Stimulated activated CD4-positive, alpha-beta T cell treated with anti-CD3 and anti-CD28 coated beads, Interleukin-12 subunit alpha, Interleukin-12 subunit beta, amount 100 ng/mL, for 4 hours (primary cell): Measurements from ENCODE around the gene C2CD3.

ENCODE experiments used
- DNase-seq: peaks from one replicate; pipeline ENCODE4 v3.0.0-alpha.2; 2020

The C2CD3 gene, protein sequence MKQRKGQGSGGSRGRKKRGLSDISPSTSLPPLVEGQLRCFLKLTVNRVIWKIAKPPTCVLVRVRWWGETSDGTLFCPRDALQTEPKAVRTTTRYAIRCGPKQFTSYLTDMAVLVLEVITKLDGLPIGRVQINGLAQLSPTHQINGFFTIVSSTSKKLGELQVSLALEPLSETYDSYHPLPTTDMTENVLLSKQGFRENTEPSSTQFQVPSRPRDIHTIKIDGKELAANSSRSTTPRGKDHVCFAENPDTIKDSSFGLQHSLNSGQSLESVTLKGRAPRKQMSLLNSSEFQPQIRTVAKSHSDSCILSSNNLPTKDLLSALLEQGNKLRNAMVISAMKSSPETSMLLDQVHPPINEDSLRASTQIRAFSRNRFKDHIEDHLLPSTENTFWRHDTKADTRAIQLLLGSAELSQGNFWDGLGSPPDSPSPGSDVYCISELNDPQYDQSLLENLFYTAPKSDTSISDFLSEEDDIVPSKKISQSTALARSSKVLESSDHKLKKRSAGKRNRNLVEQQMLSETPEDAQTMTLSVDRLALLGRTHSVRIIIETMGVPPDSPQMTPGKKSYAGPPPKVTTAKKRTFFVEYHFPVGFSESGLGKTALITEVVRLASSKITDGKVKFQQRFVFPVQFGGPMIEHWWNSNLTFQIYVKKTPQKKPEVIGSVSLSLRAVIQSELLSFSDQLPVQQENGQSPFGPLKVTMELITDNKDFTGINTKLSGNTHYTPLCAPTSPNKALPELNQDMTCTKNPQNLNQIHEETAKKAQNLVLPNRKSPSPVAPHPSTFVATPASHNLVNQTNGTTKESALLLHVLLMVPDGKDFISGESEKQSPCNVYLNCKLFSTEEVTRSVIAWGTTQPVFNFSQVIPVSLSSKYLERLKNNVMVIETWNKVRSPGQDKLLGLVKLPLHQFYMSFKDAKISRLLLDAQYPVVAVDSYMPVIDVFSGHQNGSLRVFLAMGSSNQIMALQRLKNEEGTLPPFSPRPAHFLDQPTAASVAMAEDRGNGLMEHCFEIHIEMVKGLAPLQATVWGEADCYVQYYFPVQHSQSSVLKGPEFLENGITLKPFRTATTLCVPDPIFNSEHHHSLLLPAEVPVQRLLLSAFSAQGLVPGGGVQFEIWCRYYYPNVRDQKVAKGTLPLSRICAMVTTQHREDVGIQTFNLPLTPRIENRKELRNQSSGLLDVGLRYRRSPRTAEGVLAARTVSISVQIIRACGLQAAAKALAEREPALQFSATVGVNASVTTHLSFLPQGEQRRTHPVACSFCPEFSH (N-terminal part only)

DNA sequence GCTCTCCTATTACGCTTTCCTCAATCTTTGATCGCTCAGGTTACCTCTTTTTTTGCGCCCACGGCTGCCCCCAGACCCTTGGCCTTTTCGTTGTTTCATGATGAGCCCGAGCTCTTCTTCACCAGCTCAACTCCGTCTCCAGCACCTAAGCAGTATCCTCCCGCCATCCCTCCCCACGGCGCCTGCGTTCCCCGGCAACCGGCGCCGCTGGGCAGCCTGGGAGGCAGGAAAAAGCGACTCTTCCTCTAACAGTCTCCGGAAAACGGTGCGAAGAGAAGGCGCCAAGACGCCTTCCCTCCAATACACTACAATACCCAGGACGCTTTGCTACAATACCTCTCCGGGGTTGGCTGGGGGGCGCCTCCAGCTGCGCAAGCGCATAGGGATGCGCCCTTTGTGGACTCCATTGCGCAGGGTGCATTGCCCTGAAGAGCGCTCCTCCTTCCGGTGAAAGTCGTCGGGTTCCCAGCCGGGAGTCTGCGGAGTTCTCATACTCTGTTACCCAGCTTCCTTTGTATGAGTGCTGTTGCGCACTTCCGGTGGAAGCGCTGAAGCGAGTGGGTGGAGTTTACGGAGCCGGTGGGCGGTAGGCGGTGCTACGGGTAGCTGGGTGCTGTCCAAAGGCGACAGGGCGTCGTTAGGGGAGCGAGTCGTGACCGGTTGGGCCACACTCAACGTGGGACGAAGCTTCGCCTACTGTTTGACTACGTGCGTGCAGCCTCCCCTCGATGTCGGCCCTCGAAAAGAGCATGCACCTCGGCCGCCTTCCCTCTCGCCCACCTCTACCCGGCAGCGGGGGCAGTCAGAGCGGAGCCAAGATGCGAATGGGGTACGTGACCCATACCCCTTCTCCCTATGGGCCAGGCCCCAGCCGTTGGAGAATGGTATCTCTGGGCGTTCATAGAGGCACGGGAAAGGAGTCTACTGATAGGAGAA lies at the start of gene C2CD3, which contains the start of gene PPME1:
Gene C2CD3, minus strand, starts transcription at position 309 of the 936 bp plus-strand sequence. Its CDS starts 210 bp downstream, at position 99.
Gene PPME1, plus strand, starts transcription at position 596 of the 936 bp plus-strand sequence. Its CDS starts 133 bp downstream, at position 729.
- peak; percentile 91 for DNase-seq

DNA sequence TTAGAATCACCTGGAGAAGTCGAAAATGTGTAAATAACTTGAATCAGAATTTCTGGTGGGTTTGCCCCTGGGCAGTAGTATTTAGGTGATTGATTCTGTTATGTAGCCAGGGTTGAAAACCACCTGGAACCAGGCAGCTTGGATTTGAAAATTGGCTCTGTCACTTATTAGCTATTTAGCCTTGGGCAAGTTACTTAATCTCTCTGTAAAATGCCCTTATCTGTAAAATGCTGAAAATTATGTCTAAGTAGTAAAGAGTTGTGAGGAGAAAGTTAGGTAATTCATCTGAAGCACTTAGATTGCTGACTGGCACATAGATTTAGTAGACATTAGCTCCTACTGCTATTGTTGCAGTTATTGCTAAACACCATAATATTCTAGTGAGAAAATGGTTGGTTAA lies 49.6 kb upstream of the C2CD3 start:
- DNase-seq, result no peak

DNA sequence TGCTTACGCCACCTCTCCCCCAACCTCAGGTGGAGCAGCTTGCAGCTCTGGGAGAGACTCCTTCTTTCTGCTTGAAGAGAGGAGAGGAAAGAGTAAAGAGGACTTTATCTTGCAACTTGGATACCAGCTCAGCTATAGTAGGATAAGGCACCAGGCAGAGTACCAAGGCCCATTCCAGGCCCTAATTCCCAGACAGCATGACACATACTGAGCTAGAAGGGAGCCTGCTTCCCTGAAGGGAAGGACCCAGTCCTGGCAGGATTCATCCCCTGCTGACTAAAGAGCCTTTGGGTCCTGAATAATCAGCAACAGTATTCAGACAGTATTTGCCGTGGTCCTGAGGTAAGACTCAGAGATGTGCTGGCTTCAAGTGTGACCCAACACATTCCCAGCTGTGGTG lies 41.7 kb upstream of the C2CD3 start:
- DNase-seq, result no peak

DNA sequence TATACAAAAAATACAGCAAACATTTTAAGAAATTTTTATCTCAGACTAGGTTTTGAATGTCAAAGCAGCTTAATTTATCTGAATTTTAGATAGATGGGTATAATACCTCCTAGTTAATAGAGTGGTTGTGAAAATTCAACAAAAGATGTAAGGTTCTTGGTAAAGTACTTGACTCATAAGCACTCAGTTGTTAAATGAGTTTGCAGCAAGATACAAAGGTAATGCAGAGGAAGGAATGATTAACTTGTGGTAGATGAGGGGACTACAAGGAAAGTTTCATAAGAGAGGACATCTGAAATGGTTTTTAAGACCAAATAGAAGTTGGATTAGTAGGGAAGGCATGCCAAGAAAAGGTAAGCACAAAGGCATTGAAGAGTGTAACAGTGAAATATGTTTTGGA lies 37.7 kb upstream of the C2CD3 start:
- no peak for DNase-seq

DNA sequence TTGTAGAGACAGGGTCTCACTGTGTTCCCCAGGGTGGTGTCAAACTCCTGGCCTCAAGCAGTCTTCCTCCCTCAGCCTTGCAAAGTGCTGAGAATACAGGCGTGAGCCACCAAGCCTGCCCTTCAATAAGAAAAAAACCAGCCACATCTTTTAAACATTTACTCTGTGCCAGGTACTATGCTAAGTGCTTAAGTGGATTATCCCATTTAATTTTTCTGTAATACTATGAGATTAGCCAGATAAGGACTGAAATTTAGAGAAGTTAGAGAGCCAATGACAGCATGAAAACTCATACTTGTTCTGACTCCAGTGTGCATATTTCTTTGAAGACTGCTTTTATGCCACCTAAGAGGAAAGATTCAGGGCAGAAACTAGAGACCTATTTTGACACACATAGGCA lies 35.9 kb upstream of the C2CD3 start:
- DNase-seq, result no peak

DNA sequence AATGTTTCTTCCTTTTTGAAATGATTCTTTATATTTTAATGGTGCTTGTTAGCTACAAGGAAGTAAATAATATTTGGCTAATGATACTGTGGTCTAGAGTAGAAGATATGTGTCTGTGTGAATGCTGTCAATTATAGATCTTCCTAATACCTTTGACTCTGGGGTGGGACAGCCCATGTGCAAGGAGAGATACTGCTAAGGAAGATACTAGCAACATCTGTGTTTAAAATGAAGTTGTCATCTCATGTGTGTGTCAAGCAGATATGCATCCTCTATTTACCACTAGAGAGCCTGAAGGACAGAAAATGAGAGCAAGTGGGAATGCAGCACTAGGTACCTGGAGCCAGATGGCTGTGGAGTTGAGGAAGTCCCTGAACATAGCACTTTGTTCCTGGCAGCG lies 34.4 kb upstream of the C2CD3 start:
- DNase-seq, result no peak

DNA sequence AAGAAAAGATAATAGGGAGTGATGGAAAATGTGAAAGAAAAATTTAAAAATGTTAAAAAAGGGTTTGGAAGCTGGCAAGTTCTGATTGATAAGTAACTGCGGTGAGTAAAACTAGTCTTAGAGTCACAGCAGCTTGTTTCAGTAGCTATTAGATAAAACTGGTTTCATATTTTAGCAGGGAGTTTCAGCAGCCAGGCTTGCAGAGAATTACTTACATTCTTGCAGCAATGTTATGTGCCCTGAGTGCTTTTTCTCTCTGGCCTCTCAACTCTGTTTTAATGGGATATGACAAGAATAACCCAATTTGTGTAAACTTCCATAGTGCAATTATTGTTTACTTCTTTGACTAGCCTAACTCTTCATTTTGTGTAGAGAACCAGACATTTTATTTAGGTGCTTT lies 33.9 kb upstream of the C2CD3 start:
- no peak for DNase-seq

DNA sequence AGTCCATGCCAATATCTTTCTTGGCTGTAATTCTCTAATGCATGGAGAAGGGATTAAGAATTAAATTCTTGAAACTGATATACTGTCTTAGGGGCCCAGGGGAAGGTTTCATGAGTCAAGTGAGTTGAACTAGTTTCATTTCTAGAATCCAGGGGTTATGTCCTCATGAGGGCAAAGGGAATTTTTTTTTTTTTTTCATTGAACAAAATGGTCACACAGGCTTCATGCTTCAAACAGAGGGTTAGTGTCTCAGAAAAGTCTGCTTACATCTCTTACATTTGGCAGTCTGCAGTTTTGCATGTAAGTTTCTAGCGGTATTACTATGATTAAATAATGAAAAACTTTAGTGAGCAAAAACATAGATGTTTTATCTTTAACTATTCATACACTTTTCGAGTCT lies 33.2 kb upstream of the C2CD3 start:
- DNase-seq, result no peak

DNA sequence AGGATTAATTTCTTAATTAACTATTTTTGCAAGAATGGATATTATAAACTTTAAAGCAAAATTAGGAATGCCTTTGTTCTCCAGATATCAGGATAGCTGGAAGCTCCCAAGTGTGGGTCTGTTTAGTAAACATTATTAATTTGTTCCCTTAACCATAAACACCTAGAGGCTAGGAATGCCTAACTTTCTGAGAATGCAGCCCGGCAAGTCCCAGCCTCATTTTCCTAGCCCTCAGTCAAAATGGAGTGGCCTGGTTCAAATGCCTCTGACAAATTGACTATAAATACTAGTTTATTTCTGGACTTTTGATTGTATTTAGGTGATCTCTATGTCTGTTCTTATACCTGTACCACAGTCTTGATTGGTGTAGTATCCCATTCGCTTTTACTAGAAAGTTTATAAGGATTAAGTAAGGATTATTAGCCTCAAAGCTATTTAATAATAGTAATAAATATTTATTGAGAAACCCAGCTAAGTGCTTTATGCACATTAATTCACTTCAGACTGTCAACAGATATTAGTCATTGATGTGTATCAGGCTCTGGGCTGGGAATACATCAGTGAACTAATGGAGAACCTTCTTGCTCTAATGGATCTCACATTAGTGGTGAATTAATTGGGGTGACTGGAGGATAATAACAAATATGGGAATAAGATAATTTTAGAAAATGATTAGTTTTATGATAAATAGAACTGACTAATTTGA lies 26.1 kb upstream of the C2CD3 start:
- no peak for DNase-seq

DNA sequence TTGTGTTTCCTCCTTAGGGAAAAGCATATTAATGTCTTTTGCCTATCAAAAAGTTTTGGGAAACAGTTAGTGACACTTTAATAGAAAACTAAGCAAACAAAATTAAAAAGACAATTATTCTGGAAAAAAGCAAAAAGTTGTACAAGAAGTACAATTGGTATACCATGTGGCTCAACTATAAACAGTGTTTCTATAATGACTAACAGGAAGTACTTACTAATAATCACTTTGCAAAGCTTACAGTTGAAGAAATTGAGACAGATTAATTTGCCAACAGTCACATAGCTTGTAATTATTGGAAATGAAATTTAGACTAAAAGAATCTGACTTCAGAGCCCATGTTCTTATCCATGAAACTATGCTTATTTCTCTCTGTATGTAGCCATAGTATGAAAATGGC lies 25.0 kb upstream of the C2CD3 start:
- DNase-seq, result no peak

DNA sequence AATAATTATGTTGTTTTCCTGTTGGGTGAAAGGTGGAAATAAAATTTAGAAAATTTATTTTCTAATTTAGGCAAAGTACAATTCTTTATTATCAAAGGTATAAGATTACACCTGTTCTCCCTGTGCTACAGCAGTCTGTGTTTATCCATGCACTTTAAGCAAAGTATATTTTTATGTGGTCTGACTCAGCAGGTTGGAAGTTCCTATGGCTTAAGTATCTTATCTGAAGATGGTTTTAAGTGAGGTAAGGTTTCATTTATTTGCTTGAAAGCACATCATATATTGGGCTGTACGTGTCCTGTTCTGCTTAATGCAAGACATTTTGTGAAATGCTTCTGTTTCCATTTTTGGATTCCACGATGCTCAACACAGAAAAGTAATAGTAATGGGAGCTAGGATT lies 14.9 kb upstream of the C2CD3 start:
- DNase-seq, result no peak

DNA sequence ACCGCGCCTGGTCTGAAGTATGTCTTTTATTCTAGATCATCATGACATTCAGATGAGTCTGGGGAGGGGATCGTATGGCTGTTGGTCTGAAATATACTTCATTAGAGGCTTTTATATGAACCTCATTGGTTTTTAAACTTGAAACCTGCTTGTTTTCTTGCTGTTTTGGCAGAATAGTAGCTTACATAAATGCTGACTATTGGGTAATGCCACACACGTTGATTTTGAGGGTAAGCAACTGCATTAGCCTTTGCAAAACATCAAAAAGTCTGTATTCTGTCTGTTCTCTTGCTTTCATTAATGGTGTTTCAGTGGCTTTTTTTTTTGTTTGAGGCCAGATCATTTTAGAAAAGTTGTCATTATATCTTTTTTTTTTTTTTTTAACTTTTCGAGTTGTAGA lies 14.5 kb upstream of the C2CD3 start:
- no peak for DNase-seq

DNA sequence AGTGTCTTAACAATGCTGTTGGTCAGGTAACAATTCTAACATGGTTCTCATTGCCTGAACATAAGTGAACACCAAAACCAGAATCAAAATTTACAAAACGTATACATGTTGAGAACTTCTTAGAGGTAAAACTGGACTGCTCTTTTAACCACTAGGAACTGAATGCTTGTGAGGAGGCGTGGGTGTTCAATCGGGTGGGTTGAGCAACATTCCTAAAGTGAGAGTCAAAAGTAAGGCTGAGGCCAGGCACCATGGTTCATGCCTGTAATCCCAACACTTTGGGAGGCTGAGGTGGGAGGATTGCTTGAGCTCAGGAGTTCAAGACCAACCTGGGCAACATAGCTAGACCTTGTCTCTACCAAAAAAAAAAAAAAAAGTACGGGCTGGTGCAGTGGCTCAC lies 11.8 kb upstream of the C2CD3 start:
- DNase-seq, result no peak

DNA sequence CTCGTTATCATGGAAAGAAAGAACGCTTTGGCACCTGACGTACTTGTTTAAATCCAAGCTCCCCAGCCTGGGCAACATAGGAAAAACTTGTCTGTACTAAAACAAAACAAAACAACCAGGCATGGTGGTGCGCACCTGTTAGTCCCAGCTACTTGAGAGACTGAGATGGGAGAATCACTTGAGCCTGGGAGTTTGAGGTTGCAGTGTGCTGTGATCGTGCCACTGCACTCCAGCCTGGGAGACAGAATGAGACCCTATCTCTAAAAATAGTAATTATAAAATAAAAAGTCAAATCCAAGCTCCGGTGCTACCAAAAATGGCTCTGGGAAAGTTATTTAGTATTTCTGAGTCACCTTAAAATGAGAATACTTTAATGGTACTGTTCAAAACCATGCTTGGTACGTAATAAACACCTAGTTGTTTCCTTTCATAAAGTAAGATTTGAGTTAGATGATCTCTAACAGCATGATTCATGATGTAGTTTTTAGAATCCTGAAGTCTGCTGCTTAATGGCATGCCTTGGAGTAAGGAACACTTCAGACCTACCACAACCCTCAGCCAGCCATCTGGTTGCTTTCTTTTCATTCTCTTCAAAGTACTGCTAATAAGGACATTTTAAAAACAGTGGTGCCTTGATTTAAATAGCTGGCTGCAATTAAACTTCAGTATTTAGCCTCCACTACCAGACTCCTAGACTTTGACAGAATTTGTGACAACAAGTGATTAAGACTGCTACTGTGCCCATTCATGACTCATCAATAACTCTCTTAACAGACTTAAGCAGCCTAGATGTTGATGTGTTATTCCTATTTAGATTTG lies 8.6 kb upstream of the C2CD3 start:
- no peak for DNase-seq

DNA sequence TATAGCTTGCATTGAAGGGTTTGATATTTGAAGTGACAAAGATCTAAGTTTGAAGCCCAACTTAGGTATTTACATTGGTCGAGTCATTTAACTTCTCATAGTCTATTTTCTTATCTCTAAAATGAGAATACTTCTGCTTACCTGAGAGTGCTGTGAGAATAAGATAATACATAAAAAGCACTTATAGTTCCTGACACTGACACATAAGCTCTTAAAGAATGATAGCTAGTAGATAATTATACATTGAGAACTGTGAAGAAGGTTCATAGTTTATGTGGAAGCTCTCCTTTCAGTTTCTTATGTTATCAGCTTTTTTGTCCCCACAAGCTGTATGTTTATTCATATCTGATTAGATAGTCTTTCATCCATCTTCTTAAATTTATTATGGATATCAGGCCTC lies 5.1 kb upstream of the C2CD3 start:
- DNase-seq, result no peak

DNA sequence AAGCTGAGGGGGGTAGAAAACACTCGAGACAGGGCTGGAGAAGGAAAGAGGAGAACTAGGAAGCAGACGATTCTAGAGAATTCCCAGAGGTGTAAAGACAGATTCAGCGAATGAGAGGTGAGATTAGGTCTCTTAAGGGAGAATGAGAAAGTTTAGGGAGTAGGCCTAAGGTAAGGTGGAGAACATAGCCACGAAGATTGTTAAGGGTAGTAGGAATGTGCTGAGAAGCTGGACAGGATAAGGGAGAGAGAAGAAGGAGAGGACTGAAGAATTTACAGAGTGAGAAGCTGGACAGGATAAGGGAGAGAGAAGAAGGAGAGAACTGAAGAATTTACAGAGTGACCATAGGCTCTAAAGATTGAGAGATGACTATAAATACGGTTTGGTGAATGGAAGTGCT lies 1.2 kb upstream of the C2CD3 start:
- DNase-seq, result no peak

DNA sequence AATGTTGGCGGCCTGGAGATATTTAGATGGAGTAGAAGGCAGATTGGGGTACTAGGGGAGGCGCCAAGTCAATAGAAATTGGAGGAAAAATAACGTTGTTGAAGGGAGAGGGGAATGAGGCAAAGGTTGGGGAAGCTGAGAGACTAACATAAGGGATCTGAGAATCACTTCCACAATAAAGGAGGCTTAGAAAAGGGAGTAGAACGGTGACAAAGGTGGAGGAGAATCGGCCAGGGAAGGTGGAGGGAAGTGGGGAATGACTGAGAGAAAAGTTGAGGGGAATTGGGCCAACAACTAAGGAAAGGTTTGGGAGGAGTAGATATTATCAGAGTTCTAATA lies 797 bp upstream of the C2CD3 start:
- no peak for DNase-seq

DNA sequence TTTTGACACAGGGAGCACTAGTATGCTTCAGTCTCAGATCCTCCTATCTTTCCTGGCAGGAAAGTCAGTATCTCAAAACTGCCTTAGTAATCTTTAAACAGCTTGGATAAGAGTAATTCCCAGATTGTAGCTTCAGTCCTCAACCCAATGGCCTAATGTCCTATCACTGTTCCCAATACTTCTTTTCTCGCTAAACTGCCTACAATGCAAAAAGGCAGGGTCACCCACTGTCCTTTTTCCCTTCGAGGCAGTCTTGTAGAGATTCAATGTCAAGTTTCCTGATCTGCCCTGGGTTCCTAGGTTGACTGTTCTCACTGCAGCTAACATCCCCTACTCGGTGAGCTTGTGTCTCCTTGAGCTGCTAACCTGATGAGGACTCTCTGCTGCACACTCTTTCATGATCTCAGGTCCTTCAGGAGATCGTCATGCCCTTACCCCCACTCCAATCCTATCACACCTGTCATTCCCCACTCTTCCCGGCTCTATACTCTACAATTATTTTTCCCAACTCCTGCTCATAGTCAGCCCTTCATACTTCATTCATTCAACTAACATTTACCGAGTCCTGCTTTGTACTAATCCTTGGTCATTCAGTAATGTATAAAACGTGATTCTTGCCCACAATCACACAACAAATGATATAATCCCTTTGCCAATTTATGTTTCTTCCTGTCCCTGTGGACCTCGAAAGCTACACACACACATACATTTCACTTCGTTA lies 904 bp downstream of the C2CD3 start:
- no peak for DNase-seq

DNA sequence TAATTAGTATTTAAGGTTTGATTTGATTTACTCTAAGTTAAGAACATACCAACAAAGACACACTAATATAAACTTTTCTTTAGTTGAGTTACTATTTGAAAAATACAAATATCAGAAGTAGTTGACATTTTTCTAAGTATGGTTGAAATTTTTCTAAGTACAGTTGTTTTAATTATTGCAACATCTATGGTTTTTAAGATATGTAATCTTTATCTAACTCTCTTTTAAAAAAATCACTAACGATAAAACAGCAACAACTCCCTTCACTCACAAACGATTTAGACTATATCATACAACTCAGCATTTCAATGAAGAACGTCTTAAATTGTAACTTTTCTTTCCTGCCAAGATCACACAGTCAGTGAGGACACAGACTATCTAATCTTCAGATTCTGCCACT lies 2.0 kb downstream of the C2CD3 start:
- no peak for DNase-seq
